Natural killer cell (primary cell): ENCODE measurements around the gene KRT74. TPM values are rescaled to one million over a fixed set of nuclear protein-coding genes. Genes with fewer than 3 reads are reported as not detected.

Experiments
- ATAC-seq, 3 donors: fragments of 150-1000 bp in 2 of 3; fragments of 200-7000 bp in 1 of 3; cut with Tn5 transposase; 1 replicate in 1 of 3; 2 replicates in 2 of 3; pipeline ENCODE4 v1.10.0; 2021; ENCODE audit warnings: mild to moderate bottlenecking in 2 of 3, moderate library complexity in 2 of 3
- DNase-seq, 2 donors: peaks; one replicate each; pipeline versions ENCODE4 v3.0.0 to v3.0.0-alpha.2; 2013 to 2021; ENCODE audit warnings: mixed read lengths in 1 of 2
- H3K27ac ChIP-seq: one replicate; pipeline ENCODE4 v1.5.1; 2013; ENCODE audit warnings: mild to moderate bottlenecking, low read length
- H3K27me3 ChIP-seq: one replicate; pipeline ENCODE4 v1.6.1; 2013; ENCODE audit warnings: low read length; ENCODE audit not compliant: control insufficient read depth, insufficient read depth
- H3K36me3 ChIP-seq: one replicate; pipeline ENCODE4 v1.6.1; 2013; ENCODE audit warnings: low read length; ENCODE audit not compliant: control insufficient read depth, insufficient read depth
- H3K4me1 ChIP-seq: one replicate; pipeline ENCODE4 v1.6.1; 2013; ENCODE audit warnings: low read length; ENCODE audit not compliant: control insufficient read depth, insufficient read depth
- H3K4me3 ChIP-seq: one replicate; pipeline ENCODE4 v1.5.1; 2013; ENCODE audit warnings: low read length
- H3K9me3 ChIP-seq: one replicate; pipeline ENCODE4 v1.6.1; 2013; ENCODE audit warnings: low read length; ENCODE audit not compliant: control insufficient read depth, insufficient read depth
- H3K27ac Mint-ChIP-seq, 2 donors: one replicate each; pipeline ENCODE4 v1.8.0; 2022; ENCODE audit warnings: mild to moderate bottlenecking in 2 of 2, mixed read lengths in 2 of 2, moderate library complexity in 1 of 2
- H3K27me3 Mint-ChIP-seq, 2 donors: one replicate each; pipeline ENCODE4 v1.8.0; 2022; ENCODE audit warnings: low read depth in 2 of 2, mixed read lengths in 2 of 2
- H3K36me3 Mint-ChIP-seq: one replicate; pipeline ENCODE4 v1.8.0; 2022; ENCODE audit warnings: mixed read lengths
- H3K4me1 Mint-ChIP-seq, 2 donors: one replicate each; pipeline ENCODE4 v1.8.0; 2022; ENCODE audit warnings: mixed read lengths in 2 of 2
- H3K4me3 Mint-ChIP-seq: one replicate; pipeline ENCODE4 v1.8.0; 2022; ENCODE audit warnings: mild to moderate bottlenecking, moderate library complexity, mixed read lengths
- H3K9me3 Mint-ChIP-seq, 2 donors: one replicate each; pipeline ENCODE4 v1.8.0; 2022; ENCODE audit warnings: mixed read lengths in 2 of 2
- CTCF ChIP-seq: fragments of 200-600 bp; IDR thresholded peaks from one replicate; pipeline ENCODE4 v1.8.0; 2022; ENCODE audit warnings: antibody characterized with exemption
- WGBS: methylation state at CpG from one replicate; pipeline ENCODE4 v1.1.7; 2013; ENCODE audit warnings: missing lambda C conversion rate; ENCODE audit not compliant: insufficient coverage; 5-methylcytosine and 5-hydroxymethylcytosine counted together
- intact Hi-C: fragments of 100-400 bp; cut with micrococcal nuclease; formaldehyde crosslinking; loops from one replicate; pipeline ENCODE4 v1.14.2; 2022
- total RNA-seq, 4 donors: library from RNA; stranded (reverse); fragments of 120-200 nt in 1 of 4; gene quantifications; one replicate each; pipeline versions ENCODE4 v1.2.3 to v1.2.4, GENCODE V29; 2013 to 2022

KRT74 gene
- total RNA-seq, 3 donors from 2014 or later (not counting 1 experiment from before 2014, with no cell fraction given): 0.38 to 1.2 (median 0.38) TPM

GRCh38 chr12:52527121-52527800 lies 46.4 kb downstream of the KRT74 start:
- H3K9me3 ChIP-seq: no peaks in the 10 kb centered on the region
- ATAC-seq (peak; percentile 17 to 28 (median 26)), DNase-seq (peak in 1 of 2 donors; percentile 11)
- intact Hi-C loops: no loop called here
- WGBS: 69% methylated on average over 4 of the region's 4 CpGs
- no peaks in the 10 kb centered on the region for H3K36me3 ChIP-seq
- Mint-ChIP-seq H3K9me3 (no peaks in the 10 kb centered on the region), H3K27ac (peak overlapping the region in 1 of 2 donors; percentile 85), H3K4me1 (peaks cover 38 to 40% of the 10 kb centered on the region in 2 donors), H3K4me3 (peak overlapping the region; percentile 25), H3K27me3 (peaks cover 0 to 9% of the 10 kb centered on the region in 2 donors), H3K36me3 (no peaks in the 10 kb centered on the region)
- no peaks in the 10 kb centered on the region for H3K27me3 ChIP-seq
- no peak overlapping the region for H3K27ac ChIP-seq
- no peak for TF ChIP-seq CTCF
- H3K4me3 ChIP-seq: no peak overlapping the region
- peaks cover 35% of the 10 kb centered on the region for H3K4me1 ChIP-seq

GRCh38 chr12:52526511-52526951 lies 47.1 kb downstream of the KRT74 start:
- Mint-ChIP-seq H3K27ac (peak overlapping the region in 1 of 2 donors; percentile 85), H3K4me3 (peak overlapping the region; percentile 25)

DNA sequence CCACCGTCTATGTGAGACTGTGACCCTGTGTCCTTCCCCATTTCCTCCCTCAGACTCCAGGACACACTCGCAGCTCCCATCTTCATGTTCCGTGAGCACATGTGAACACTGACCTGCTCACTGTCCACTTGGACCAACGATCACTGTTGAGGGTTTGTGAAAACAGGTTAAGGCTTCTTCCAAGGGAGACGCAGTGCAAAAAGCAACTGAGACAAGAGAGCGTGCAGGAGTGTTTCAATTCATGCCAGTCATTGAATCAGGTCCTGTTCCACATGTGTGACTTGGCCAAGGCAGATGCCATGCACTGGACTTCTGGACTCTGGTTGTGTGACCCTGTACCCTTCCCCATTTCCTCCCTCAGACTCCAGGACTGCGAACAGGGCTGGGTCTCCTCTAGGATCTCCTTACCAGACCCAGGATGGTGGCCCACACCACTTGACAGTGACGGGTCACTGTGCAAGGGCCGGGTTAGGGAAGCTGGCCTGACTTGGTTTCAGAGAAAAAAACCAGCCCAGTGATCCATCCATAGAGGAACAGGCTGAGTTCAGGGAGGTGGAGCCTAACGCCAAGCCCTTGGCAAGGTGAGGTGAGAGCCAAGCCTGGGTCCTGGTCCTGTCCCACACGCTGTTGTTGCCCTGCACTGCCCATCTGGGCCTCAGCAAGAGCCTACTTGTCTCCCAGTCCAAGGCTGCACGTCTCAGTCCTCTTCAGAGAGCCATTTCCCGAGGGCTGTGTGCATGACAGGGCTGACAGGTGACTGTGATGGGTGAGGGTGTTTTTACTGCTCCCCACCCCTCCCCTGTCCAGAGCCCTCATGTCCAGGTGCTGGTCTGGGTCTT lies 47.8 kb downstream of the KRT74 start:
- DNase-seq (peak in 1 of 2 donors; percentile 13), ATAC-seq (no peak)
- no peak overlapping the region for H3K4me3 ChIP-seq
- H3K36me3 Mint-ChIP-seq: no peaks in the 10 kb centered on the region
- H3K9me3 Mint-ChIP-seq: no peaks in the 10 kb centered on the region
- no peak overlapping the region for H3K4me3 Mint-ChIP-seq
- WGBS: 78% methylated on average over 13 of the region's 13 CpGs
- H3K4me1 ChIP-seq: peaks cover 38% of the 10 kb centered on the region
- TF ChIP-seq CTCF: no peak
- peaks cover 0 to 3% of the 10 kb centered on the region in 2 donors for H3K27me3 Mint-ChIP-seq
- peaks cover 34 to 45% of the 10 kb centered on the region in 2 donors for H3K4me1 Mint-ChIP-seq
- no peaks in the 10 kb centered on the region for H3K9me3 ChIP-seq
- H3K36me3 ChIP-seq: no peaks in the 10 kb centered on the region
- no peak overlapping the region for H3K27ac ChIP-seq
- intact Hi-C loops: no loop called here
- H3K27me3 ChIP-seq: no peaks in the 10 kb centered on the region
- H3K27ac Mint-ChIP-seq: peak overlapping the region in 1 of 2 donors; percentile 85

More at GRCh38 chr12:52526511-52526951, 47.1 kb downstream of the KRT74 start:
- Histone ChIP-seq H3K36me3 (no peaks in the 10 kb centered on the region), H3K4me1 (peaks cover 38% of the 10 kb centered on the region), H3K27ac (no peak overlapping the region), H3K9me3 (no peaks in the 10 kb centered on the region), H3K4me3 (no peak overlapping the region), H3K27me3 (no peaks in the 10 kb centered on the region)
- DNase-seq: peak; percentile 23 to 43
- TF ChIP-seq CTCF: no peak
- intact Hi-C loops: no loop called here
- ATAC-seq: peak; percentile 66 to 92 (median 83)
- Mint-ChIP-seq H3K4me1 (peaks cover 34 to 42% of the 10 kb centered on the region in 2 donors), H3K9me3 (no peaks in the 10 kb centered on the region), H3K27me3 (peaks cover 2 to 3% of the 10 kb centered on the region in 2 donors), H3K36me3 (no peaks in the 10 kb centered on the region)
- 61% methylated on average over 8 of the region's 8 CpGs for WGBS
